Measurements from ENCODE around the gene ZNF500.

ZNF500 gene

GRCh38 chr16:4709481-4709880 is 57.5 kb downstream of the ZNF500 start:
- Histone ChIP-seq H3K79me2 (ENCODE audit: insufficient read depth, low read length) (no peaks in the 10 kb centered on the region), H4K20me1 (ENCODE audit: insufficient read depth, low read length) (no peaks in the 10 kb centered on the region), H3K27me3 (ENCODE audit: insufficient read depth, low read length) (no peaks in the 10 kb centered on the region), H3F3A (ENCODE audit: insufficient read depth, low read length) (no peaks in the 10 kb centered on the region), H2AFZ (ENCODE audit: low read length) (no peak overlapping the region), H3K4me3 (ENCODE audit: low read depth, low read length, poor library complexity, severe bottlenecking) (no peak overlapping the region), H3K9ac (ENCODE audit: low read length) (no peak overlapping the region), H3K4me2 (ENCODE audit: low read length) (no peak overlapping the region), H3K36me3 (ENCODE audit: insufficient read depth, low read length) (peaks cover 22% of the 10 kb centered on the region), H3K9me2 (ENCODE audit: low read depth, low read length) (no peaks in the 10 kb centered on the region), H3K4me1 (ENCODE audit: insufficient read depth, low read length, severe bottlenecking) (no peaks in the 10 kb centered on the region), H3K9me3 (ENCODE audit: low read length) (no peaks in the 10 kb centered on the region), H3K27ac (ENCODE audit: low read depth, low read length, poor library complexity, severe bottlenecking) (no peak overlapping the region)
- TF ChIP-seq EZH2 (IDR thresholded peaks at IDR 0.05; ENCODE audit: borderline replicate concordance, low read length) (no peak), CTCF (IDR thresholded peaks at IDR 0.05; ENCODE audit: low read length) (no peak)

- peaks cover 23% of the 10 kb centered on the region; the same call in 1 of the 2 replicates for H3K36me3 ChIP-seq (ENCODE audit: insufficient read depth, low read length)
- no peaks in the 10 kb centered on the region for H3K9me2 ChIP-seq (ENCODE audit: low read depth, low read length)
- H3K9ac ChIP-seq (ENCODE audit: low read length): no peak overlapping the region
- no peaks in the 10 kb centered on the region for H4K20me1 ChIP-seq (ENCODE audit: insufficient read depth, low read length)
- no peaks in the 10 kb centered on the region for H3K9me3 ChIP-seq (ENCODE audit: low read length)
- peaks cover 3% of the 10 kb centered on the region for H3K4me1 ChIP-seq (ENCODE audit: insufficient read depth, low read length, severe bottlenecking)
- no peaks in the 10 kb centered on the region for H3K79me2 ChIP-seq (ENCODE audit: insufficient read depth, low read length)
- no peaks in the 10 kb centered on the region for H3K27me3 ChIP-seq (ENCODE audit: insufficient read depth, low read length)
- no peak overlapping the region for H2AFZ ChIP-seq (ENCODE audit: low read length)
- H3F3A ChIP-seq (ENCODE audit: insufficient read depth, low read length): no peaks in the 10 kb centered on the region
- no peak overlapping the region for H3K4me3 ChIP-seq (ENCODE audit: low read depth, low read length, poor library complexity, severe bottlenecking)
- TF ChIP-seq CTCF (IDR thresholded peaks at IDR 0.05; ENCODE audit: low read length) (no peak), EZH2 (IDR thresholded peaks at IDR 0.05; ENCODE audit: borderline replicate concordance, low read length) (no peak)
- no peak overlapping the region for H3K4me2 ChIP-seq (ENCODE audit: low read length)
- H3K27ac ChIP-seq (ENCODE audit: low read depth, low read length, poor library complexity, severe bottlenecking): no peak overlapping the region
Measured at GRCh38 chr16:4706871-4707270, 60.1 kb downstream of the ZNF500 start.

- no peaks in the 10 kb centered on the region for H4K20me1 ChIP-seq (ENCODE audit: insufficient read depth, low read length)
- no peak overlapping the region for H3K27ac ChIP-seq (ENCODE audit: low read depth, low read length, poor library complexity, severe bottlenecking)
- no peaks in the 10 kb centered on the region for H3K27me3 ChIP-seq (ENCODE audit: insufficient read depth, low read length)
- H3K4me3 ChIP-seq (ENCODE audit: low read depth, low read length, poor library complexity, severe bottlenecking): no peak overlapping the region
- peaks cover 3% of the 10 kb centered on the region for H3K4me1 ChIP-seq (ENCODE audit: insufficient read depth, low read length, severe bottlenecking)
- no peaks in the 10 kb centered on the region for H3K9me2 ChIP-seq (ENCODE audit: low read depth, low read length)
- no peak overlapping the region for H3K9ac ChIP-seq (ENCODE audit: low read length)
- no peak overlapping the region for H2AFZ ChIP-seq (ENCODE audit: low read length)
- no peaks in the 10 kb centered on the region for H3K79me2 ChIP-seq (ENCODE audit: insufficient read depth, low read length)
- no peaks in the 10 kb centered on the region for H3F3A ChIP-seq (ENCODE audit: insufficient read depth, low read length)
- H3K36me3 ChIP-seq (ENCODE audit: insufficient read depth, low read length): peaks cover 32% of the 10 kb centered on the region; the same call in 1 of the 2 replicates
- H3K4me2 ChIP-seq (ENCODE audit: low read length): no peak overlapping the region
- no peaks in the 10 kb centered on the region for H3K9me3 ChIP-seq (ENCODE audit: low read length)
- TF ChIP-seq EZH2 (IDR thresholded peaks at IDR 0.05; ENCODE audit: borderline replicate concordance, low read length) (no peak), CTCF (IDR thresholded peaks at IDR 0.05; ENCODE audit: low read length) (no peak)
Measured at GRCh38 chr16:4704913-4705312, 62.0 kb downstream of the ZNF500 start.
